Mesenchymal stem cell (in vitro differentiated cells and primary cell): Measurements from ENCODE around the gene CYFIP1.

Source experiments
- DNase-seq: peaks from one replicate; pipeline ENCODE4 v3.0.0-alpha.2; 2013
- H2AFZ ChIP-seq: one replicate; pipeline ENCODE4 v1.6.1; 2013; ENCODE audit warnings: low read depth, mild to moderate bottlenecking, control low read depth, inconsistent platforms, low read length, moderate library complexity
- H2AK5ac ChIP-seq: 2 replicates; pipeline ENCODE4 v1.6.1; 2013; ENCODE audit warnings: low read length, moderate library complexity, mild to moderate bottlenecking, inconsistent platforms; ENCODE audit not compliant: severe bottlenecking
- H2BK120ac ChIP-seq: one replicate; pipeline ENCODE4 v1.6.1; 2013; ENCODE audit warnings: low read depth, mild to moderate bottlenecking, inconsistent platforms, low read length, moderate library complexity
- H2BK12ac ChIP-seq, 2 experiments: one replicate each; pipeline ENCODE4 v1.6.1; 2013; ENCODE audit warnings: inconsistent platforms in 2 of 2, low read length in 2 of 2, mild to moderate bottlenecking in 2 of 2, moderate library complexity in 2 of 2, control low read depth in 1 of 2
- H2BK15ac ChIP-seq: one replicate; pipeline ENCODE4 v1.6.1; 2013; ENCODE audit warnings: mild to moderate bottlenecking, low read depth, inconsistent platforms; ENCODE audit not compliant: poor library complexity, severe bottlenecking
- H2BK5ac ChIP-seq: 2 replicates; pipeline ENCODE4 v1.6.1; 2013; ENCODE audit warnings: low read depth, mild to moderate bottlenecking, low read length, control low read depth, inconsistent platforms; ENCODE audit not compliant: poor library complexity, severe bottlenecking
- H3K14ac ChIP-seq, 2 experiments: one replicate each; pipeline ENCODE4 v1.6.1; 2013; ENCODE audit warnings: inconsistent platforms in 2 of 2, low read length in 2 of 2, control low read depth in 1 of 2, mild to moderate bottlenecking in 1 of 2, moderate library complexity in 1 of 2
- H3K18ac ChIP-seq, 2 experiments: one replicate each; pipeline ENCODE4 v1.6.1; 2013; ENCODE audit warnings: inconsistent platforms in 2 of 2, low read length in 2 of 2, control low read depth in 1 of 2, low read depth in 1 of 2, mild to moderate bottlenecking in 1 of 2
- H3K23ac ChIP-seq, 2 experiments: one replicate each; pipeline ENCODE4 v1.6.1; 2013; ENCODE audit warnings: inconsistent platforms in 2 of 2, low read length in 2 of 2, mild to moderate bottlenecking in 2 of 2, moderate library complexity in 2 of 2, control low read depth in 1 of 2
- H3K27ac ChIP-seq: 2 replicates; pipeline ENCODE4 v1.5.1; 2013; ENCODE audit warnings: mild to moderate bottlenecking, moderate library complexity, low read length, control low read depth, inconsistent platforms; ENCODE audit not compliant: poor library complexity, severe bottlenecking
- H3K27me3 ChIP-seq, 2 experiments: 2 replicates each; pipeline versions ENCODE4 v1.6.1 to v1.7.0; 2013; ENCODE audit warnings: low read length in 2 of 2, mild to moderate bottlenecking in 2 of 2, moderate library complexity in 2 of 2, control low read depth in 1 of 2, inconsistent platforms in 1 of 2; ENCODE audit not compliant: control insufficient read depth in 1 of 2, insufficient read depth in 1 of 2
- H3K36me3 ChIP-seq, 2 experiments: 2 replicates each; pipeline versions ENCODE4 v1.6.1 to v1.7.0; 2013; ENCODE audit warnings: low read length in 2 of 2, control low read depth in 1 of 2, inconsistent platforms in 1 of 2, low read depth in 1 of 2, mild to moderate bottlenecking in 1 of 2; ENCODE audit not compliant: insufficient read depth in 2 of 2, control insufficient read depth in 1 of 2
- H3K4ac ChIP-seq, 2 experiments: one replicate each; pipeline ENCODE4 v1.6.1; 2013; ENCODE audit warnings: inconsistent platforms in 2 of 2, low read length in 2 of 2, mild to moderate bottlenecking in 2 of 2, moderate library complexity in 2 of 2, control low read depth in 1 of 2, low read depth in 1 of 2
- H3K4me1 ChIP-seq: 2 replicates; pipeline ENCODE4 v1.6.1; 2013; ENCODE audit warnings: low read depth, low read length, control low read depth; ENCODE audit not compliant: control insufficient read depth, insufficient read depth
- H3K4me2 ChIP-seq: 2 replicates; pipeline ENCODE4 v1.6.1; 2013; ENCODE audit warnings: low read length, mild to moderate bottlenecking, inconsistent platforms; ENCODE audit not compliant: poor library complexity, severe bottlenecking
- H3K4me3 ChIP-seq, 2 experiments: 2 replicates each; pipeline versions ENCODE4 v1.5.1 to v1.7.0; 2013; ENCODE audit warnings: low read length in 2 of 2, mild to moderate bottlenecking in 2 of 2, control low read depth in 1 of 2, low read depth in 1 of 2; ENCODE audit not compliant: insufficient read depth in 1 of 2
- H3K79me1 ChIP-seq: replicated peaks from 2 replicates; pipeline ENCODE4 v1.6.1; 2013; ENCODE audit warnings: mild to moderate bottlenecking, control low read depth, low read length, inconsistent platforms; ENCODE audit not compliant: poor library complexity, severe bottlenecking
- H3K9ac ChIP-seq: 2 replicates; pipeline ENCODE4 v1.7.0; 2013; ENCODE audit warnings: mild to moderate bottlenecking, low read length, moderate library complexity
- H3K9me3 ChIP-seq: 2 replicates; pipeline ENCODE4 v1.7.0; 2013; ENCODE audit warnings: mild to moderate bottlenecking, low read length; ENCODE audit not compliant: control insufficient read depth
- H4K8ac ChIP-seq: one replicate; pipeline ENCODE4 v1.6.1; 2013; ENCODE audit warnings: inconsistent platforms, mild to moderate bottlenecking, low read length, moderate library complexity
- H4K91ac ChIP-seq: one replicate; pipeline ENCODE4 v1.6.1; 2013; ENCODE audit warnings: mild to moderate bottlenecking, low read length, inconsistent platforms
- WGBS: methylation state at CpG from one replicate; pipeline ENCODE4 v1.1.7; 2013; ENCODE audit warnings: mixed read lengths; 5-methylcytosine and 5-hydroxymethylcytosine counted together

The CYFIP1 gene

DNA sequence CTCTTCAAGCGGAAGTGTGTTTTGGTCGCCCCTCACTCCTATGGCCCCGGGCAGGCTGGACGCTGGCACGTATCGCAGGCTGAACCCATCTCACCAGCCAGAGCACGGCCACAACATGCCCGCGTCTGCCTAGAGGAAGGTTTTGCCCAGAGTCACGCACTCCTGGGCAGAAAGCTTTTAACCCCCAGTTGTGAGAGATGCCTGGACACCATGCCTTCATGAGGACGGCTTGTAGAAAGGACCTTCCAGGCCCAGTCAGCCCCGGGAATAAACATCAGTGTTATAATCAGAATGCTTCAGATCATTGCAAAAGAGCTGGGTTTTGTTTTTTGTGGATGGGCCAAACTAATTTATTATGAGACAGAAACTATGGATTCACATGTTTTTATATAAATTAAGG is 16.5 kb downstream of the CYFIP1 start:
- H3K4me1 ChIP-seq: peaks cover 36% of the 10 kb centered on the region
- no peaks in the 10 kb centered on the region for H3K27me3 ChIP-seq
- H2AFZ ChIP-seq: no peak overlapping the region
- peak overlapping the region in 1 of 2 experiments; percentile 94 for H3K14ac ChIP-seq
- H2BK12ac ChIP-seq: peak overlapping the region in 1 of 2 experiments; percentile 77
- H3K4me2 ChIP-seq: no peak overlapping the region
- peaks cover 9 to 21% of the 10 kb centered on the region in 2 experiments for H3K36me3 ChIP-seq
- H4K8ac ChIP-seq: no peak overlapping the region
- peak overlapping the region; percentile 1 to 77 for H3K18ac ChIP-seq
- H2BK120ac ChIP-seq: no peak overlapping the region
- peak overlapping the region in 1 of 2 experiments; percentile 45 for H3K4me3 ChIP-seq
- no peaks in the 10 kb centered on the region for H3K9me3 ChIP-seq
- H4K91ac ChIP-seq: no peak overlapping the region
- 91% methylated on average over 12 of the region's 12 CpGs for WGBS
- no peak overlapping the region for H2BK15ac ChIP-seq
- H2BK5ac ChIP-seq: no peak overlapping the region
- peak overlapping the region; percentile 8 for H2AK5ac ChIP-seq
- DNase-seq: peak; percentile 44
- peaks cover 9% of the 10 kb centered on the region for H3K79me1 ChIP-seq
- H3K23ac ChIP-seq: peak overlapping the region in 1 of 2 experiments; percentile 10
- H3K27ac ChIP-seq: no peak overlapping the region
- peak overlapping the region; percentile 75 for H3K9ac ChIP-seq
- no peak overlapping the region for H3K4ac ChIP-seq

DNA sequence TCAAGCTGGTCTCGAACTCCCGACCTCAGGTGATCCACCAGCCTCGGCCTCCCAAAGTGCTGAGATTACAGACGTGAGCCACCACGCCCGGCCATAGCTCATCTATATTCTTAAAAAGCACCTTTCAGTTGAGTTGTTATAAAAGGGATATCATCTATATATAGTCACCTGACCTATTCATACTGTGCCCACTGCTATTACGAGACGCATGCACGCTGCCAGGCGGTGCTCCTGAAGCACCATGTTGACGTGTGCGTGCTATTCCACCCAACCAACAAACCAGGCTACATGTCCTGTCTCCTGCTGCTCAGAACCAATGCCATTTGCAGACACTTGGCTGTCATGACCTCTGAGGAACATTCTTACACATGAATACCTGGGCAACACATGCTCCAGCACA is 17.6 kb downstream of the CYFIP1 start:
- WGBS: 99% methylated on average over 8 of the region's 12 CpGs
- no peak overlapping the region for H3K9ac ChIP-seq

DNA sequence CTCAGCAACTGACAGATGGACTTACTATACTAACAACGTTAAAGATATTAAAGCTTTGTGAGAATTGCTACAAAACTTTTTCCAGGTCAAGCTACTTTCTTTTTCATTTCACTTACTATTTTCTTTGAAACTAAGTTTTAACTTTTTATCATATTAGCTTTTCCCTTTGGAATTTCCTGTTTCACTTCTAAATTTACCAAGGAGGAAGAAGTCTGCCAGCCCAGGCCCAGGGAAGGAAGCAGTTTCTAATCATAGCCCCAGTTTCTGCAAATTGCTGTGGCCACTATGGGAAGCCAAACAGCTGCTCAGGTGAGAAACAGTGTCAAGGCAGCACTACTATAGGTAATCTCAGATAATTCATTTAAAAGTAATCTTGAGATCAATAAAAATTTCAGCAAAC is 18.4 kb downstream of the CYFIP1 start:
- 25% methylated on average over 1 of the region's 1 CpG for WGBS
- Histone ChIP-seq H3K4me2 (no peak overlapping the region), H3K79me1 (peaks cover 9% of the 10 kb centered on the region), H3K18ac (no peak overlapping the region), H3K4me3 (peak overlapping the region in 1 of 2 experiments; percentile 53), H3K27ac (peak overlapping the region; percentile 48), H2AFZ (no peak overlapping the region), H3K36me3 (peaks cover 9 to 21% of the 10 kb centered on the region in 2 experiments), H3K9ac (peak overlapping the region; percentile 65), H4K91ac (no peak overlapping the region), H3K4ac (no peak overlapping the region), H2BK120ac (no peak overlapping the region), H2AK5ac (no peak overlapping the region), H2BK15ac (no peak overlapping the region), H3K9me3 (no peaks in the 10 kb centered on the region), H4K8ac (no peak overlapping the region), H3K4me1 (peaks cover 36% of the 10 kb centered on the region), H3K14ac (no peak overlapping the region), H2BK12ac (no peak overlapping the region), H3K27me3 (no peaks in the 10 kb centered on the region), H3K23ac (no peak overlapping the region), H2BK5ac (no peak overlapping the region)
- DNase-seq: peak; percentile 31

More for the DNA sequence above, 17.6 kb downstream of the CYFIP1 start:
- Histone ChIP-seq H2BK12ac (peak overlapping the region in 1 of 2 experiments; percentile 4), H3K4me1 (peaks cover 37% of the 10 kb centered on the region), H4K8ac (no peak overlapping the region), H2AFZ (no peak overlapping the region), H4K91ac (no peak overlapping the region), H3K36me3 (peaks cover 9 to 21% of the 10 kb centered on the region in 2 experiments), H3K4ac (no peak overlapping the region), H3K4me3 (no peak overlapping the region), H2BK5ac (no peak overlapping the region), H3K27me3 (no peaks in the 10 kb centered on the region), H2BK15ac (no peak overlapping the region), H3K23ac (no peak overlapping the region), H3K18ac (peak overlapping the region in 1 of 2 experiments; percentile 46), H3K4me2 (no peak overlapping the region), H2AK5ac (no peak overlapping the region), H2BK120ac (no peak overlapping the region), H3K27ac (no peak overlapping the region), H3K9me3 (no peaks in the 10 kb centered on the region), H3K14ac (no peak overlapping the region), H3K79me1 (peaks cover 9% of the 10 kb centered on the region)
- DNase-seq: no peak

DNA sequence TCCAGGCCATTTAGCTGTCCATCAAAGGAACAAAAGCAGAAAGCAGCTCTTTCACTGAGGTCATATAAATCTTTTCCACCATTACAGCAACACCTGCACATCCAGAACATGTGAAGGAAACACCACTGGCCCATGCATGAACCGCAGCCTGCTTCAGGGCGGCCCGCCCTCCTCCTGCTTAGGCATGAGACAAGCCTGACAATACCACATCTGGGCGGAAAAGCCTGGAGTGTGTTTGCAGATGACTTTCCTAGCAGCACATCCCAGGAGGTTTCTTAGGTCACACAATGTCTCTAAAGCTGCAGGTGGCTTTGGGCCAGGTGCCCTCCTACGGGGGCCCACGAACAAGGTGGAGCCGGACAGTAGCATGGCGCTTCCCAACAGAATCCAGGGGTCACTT is 19.6 kb downstream of the CYFIP1 start:
- no peak overlapping the region for H4K8ac ChIP-seq
- no peaks in the 10 kb centered on the region for H3K9me3 ChIP-seq
- H2BK15ac ChIP-seq: no peak overlapping the region
- no peak overlapping the region for H4K91ac ChIP-seq
- H3K27me3 ChIP-seq: no peaks in the 10 kb centered on the region
- no peak overlapping the region for H3K23ac ChIP-seq
- no peak overlapping the region for H2AFZ ChIP-seq
- 96% methylated on average over 8 of the region's 8 CpGs for WGBS
- H2BK5ac ChIP-seq: no peak overlapping the region
- H3K14ac ChIP-seq: no peak overlapping the region
- no peak overlapping the region for H2BK120ac ChIP-seq
- peaks cover 38% of the 10 kb centered on the region for H3K4me1 ChIP-seq
- H3K27ac ChIP-seq: no peak overlapping the region
- DNase-seq: no peak
- H3K36me3 ChIP-seq: peaks cover 6 to 15% of the 10 kb centered on the region in 2 experiments
- peaks cover 12% of the 10 kb centered on the region for H3K79me1 ChIP-seq
- H2BK12ac ChIP-seq: no peak overlapping the region
- no peak overlapping the region for H3K4me2 ChIP-seq
- no peak overlapping the region for H3K18ac ChIP-seq
- no peak overlapping the region for H3K4ac ChIP-seq
- no peak overlapping the region for H3K4me3 ChIP-seq
- no peak overlapping the region for H3K9ac ChIP-seq
- no peak overlapping the region for H2AK5ac ChIP-seq
